GM21515 (cell line): ENCODE data around the gene NLGN1.

Experiments used
- ATAC-seq: cut with Tn5 transposase; IDR thresholded peaks from one replicate; pipeline ENCODE4 v1.9.1; 2021; ENCODE audit not compliant: unreplicated experiment

The NLGN1 gene

DNA sequence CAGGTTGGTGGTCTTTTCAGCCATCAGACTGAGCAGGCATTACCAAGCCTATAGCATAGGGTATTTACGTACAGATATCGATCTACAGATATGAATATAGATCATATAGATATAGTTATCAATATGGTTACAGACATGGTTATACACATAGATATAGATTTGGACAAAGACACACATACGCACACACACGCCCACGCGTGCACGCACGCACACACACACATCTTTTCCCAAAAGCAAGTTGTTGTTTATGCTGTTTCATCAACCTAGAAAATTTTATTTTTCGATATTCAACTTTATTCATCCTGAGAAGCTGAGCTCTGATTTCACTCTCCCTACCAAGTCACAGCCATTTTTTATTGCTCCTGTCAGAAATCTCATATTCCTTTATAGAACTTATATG is 309.1 kb downstream of the NLGN1 start:
- ATAC-seq, result no peak

- no peak for ATAC-seq
These were observed 310.6 kb downstream of the NLGN1 start for GRCh38 chr3:173708191-173708590.

- ATAC-seq, result no peak
These were observed 311.5 kb downstream of the NLGN1 start for GRCh38 chr3:173709026-173709425.

DNA sequence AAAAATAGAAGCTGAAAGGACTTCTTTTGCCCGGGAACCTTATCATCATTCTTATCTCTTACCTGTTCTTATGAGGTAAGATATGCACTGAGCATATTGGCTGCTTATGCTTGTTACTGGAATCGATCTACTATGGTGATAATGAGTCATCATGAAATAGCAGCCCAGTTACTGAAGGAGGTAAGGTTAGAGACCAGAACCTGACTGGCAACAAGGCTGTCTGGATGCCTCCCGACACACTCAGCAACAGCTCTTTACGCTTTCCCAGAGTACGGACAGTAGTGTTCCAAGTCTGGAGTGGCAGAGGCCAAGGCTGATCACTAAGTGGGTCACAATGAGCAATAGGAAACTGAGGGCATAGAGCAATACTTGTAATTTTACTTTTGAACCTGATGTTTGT is 314.1 kb downstream of the NLGN1 start:
- ATAC-seq, result no peak

- ATAC-seq, result no peak
These were observed 322.0 kb downstream of the NLGN1 start for GRCh38 chr3:173719585-173719984.

GRCh38 chr3:173725507-173725906 is 328.0 kb downstream of the NLGN1 start:
- no peak for ATAC-seq

GRCh38 chr3:173730391-173730790 is 332.8 kb downstream of the NLGN1 start:
- no peak for ATAC-seq

DNA sequence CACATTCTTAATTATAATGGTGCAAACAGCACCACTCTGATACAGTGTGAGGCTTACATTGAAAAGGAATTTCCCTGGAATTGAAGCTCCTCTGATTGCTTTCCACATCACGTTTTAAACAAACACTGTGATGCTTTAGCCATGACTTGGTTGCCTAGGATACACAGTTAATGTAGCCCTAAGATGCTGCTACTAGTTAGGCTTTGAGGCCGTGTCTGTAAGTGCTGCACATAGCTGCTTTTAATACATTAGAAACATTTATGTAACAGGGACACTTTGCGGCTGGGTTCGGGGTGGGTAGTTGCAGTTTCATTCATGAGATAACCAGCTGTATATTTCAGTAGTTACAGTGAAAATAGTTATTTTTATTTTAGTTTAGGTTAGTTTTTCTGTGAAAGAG is 334.7 kb downstream of the NLGN1 start:
- no peak for ATAC-seq

DNA sequence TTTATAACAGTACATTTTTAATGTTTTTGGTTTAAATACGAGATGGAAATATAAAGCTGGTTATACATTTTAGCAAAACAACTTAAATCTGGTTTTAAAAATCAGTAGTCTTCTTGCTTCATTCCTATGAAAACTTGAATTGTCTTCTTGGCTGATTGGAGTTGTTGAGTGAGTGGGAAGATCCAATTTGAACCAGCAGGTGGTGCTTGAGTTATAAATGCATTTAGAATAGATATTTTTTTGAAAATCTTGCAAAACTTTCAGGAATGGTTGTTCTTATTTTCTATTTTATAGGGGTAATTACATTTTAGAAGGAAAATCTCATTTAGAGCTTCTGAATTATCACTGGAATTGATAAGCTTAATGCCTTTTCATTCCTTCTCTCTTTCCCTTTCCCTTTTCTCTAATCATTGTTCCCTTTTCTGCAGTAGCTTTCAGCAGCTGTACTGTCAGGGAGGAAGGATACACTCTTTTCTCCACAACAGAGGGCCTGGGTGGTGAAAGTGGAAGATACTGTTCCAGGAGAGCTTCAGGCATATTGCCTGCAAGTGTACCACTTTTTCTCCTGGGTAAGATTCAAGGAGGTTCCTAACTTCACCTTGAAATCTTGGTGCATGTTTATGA is 335.6 kb downstream of the NLGN1 start:
- no peak for ATAC-seq

- no peak for ATAC-seq
These were observed 336.9 kb downstream of the NLGN1 start for GRCh38 chr3:173734473-173734872.

GRCh38 chr3:173734895-173735294 is 337.4 kb downstream of the NLGN1 start:
- no peak for ATAC-seq

DNA sequence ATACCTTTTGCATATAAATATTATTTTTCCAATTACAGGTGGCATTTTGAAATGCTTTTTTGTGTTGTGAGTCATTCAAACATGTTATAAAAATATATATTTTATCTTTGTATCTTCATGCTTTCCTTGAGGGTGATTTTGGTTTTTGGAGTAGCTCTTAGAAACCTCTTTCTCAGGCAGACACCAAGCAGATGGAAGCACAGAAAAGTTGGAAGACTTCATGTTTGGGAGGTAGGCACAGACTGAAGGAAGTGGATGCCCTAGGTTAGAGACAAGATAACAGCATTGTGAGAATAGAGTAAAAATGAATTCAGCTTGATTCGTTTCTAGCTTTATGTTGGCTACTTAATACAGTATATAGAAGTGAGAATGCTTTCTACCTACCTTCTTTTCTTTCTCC is 338.3 kb downstream of the NLGN1 start:
- no peak for ATAC-seq

- no peak for ATAC-seq
These were observed 339.7 kb downstream of the NLGN1 start for GRCh38 chr3:173737167-173737808.

DNA sequence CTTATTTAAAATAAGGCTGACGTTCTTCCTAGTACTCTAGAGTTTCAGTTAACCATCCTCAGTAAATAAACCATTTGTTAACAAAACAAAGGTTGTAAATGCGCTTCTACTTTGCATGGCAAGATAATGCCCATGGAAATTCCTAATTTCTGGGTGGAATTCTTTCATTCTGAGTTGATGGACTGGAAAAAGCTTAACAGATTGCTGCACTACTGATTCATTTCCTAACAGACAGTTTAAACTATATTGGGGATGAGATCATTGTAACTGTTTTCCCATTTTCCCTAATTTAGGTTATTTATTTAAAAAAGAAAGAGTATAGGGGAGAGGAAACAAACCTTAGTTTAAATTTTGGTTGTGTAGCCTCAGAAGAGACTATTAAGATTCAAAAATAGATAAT is 342.2 kb downstream of the NLGN1 start:
- no peak for ATAC-seq

DNA sequence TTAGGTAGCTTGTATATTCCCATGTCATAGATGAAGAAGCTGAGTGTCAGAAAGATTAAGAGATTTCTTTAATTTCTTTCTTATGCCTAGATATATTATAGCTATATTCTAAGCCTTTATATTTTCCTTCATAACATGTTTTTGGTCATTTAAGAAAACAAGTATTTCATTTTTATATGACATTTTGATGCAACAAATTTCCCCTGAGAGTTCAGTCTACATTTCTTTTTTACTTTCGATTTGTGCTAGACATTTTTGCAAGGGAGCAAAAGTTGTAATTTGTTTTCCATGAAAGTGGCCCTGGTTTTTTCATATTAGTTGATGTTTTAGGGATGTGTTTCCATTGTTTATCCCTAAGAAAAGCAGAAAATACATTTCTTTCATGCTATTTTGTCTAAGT is 344.9 kb downstream of the NLGN1 start:
- no peak for ATAC-seq

DNA sequence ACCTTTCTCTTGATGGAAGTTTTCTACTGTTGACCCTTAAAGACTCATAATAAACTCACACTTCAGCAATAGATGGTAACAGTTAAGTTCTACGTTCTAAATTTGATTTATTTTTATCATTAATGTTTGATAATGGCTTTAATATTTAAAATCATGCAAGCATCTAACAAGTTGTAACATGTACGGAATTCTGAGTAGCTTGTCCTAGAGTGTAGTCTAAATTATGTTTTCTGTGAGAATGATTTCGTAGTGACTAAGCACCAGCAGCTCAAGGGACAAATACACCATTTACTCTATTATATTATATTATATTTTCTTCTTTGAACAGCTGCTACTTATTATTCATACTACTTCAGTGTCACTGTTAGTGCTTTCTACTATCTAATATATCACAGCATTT is 345.6 kb downstream of the NLGN1 start:
- ATAC-seq, result no peak

DNA sequence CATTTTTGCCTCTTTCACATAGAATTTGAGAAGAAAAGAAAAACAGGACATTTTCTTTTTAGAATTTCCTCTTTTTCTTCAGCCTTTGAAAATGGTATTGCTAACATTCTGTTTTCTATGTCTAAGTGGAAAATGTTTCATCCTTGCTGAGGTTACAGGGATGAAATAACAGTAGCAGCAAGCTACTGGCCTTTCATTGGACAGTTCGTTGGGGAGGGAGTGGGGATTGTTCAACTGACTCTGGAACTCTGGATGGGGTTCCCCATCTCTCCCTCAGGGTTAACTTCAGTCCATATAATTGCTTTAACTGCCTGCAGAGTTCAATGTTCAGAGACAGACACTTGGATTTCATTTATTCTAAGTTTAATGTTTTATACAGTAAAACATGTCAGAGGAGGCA is 346.0 kb downstream of the NLGN1 start:
- ATAC-seq, result no peak

GRCh38 chr3:173744479-173744878 is 346.9 kb downstream of the NLGN1 start:
- ATAC-seq, result no peak

DNA sequence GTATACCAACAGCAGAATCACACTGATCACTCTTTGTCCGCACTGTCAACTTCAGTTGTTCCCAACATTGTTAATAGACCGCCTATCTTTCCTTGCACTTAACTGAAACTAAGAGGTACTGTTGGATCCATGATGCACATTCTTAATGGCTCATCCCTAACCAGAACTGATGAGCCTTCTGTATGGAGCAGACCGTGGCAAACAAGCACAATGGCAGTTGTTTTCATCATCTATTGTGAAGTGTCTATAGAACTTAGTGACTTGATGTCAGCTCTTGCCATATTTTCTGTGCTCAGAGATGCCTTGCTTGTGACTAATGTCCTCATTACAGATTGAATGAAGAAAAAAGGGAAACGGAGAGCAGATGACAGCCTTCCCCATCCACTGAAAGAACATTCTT is 347.4 kb downstream of the NLGN1 start:
- ATAC-seq, result no peak

GRCh38 chr3:173745952-173746682 is 348.6 kb downstream of the NLGN1 start:
- ATAC-seq, result no peak

- ATAC-seq, result no peak
These were observed 349.9 kb downstream of the NLGN1 start for GRCh38 chr3:173747427-173747826.

- ATAC-seq, result no peak
These were observed 350.6 kb downstream of the NLGN1 start for GRCh38 chr3:173748105-173748504.
